ENCODE results near the gene TBX18.

TBX18 gene

GRCh38 chr6:84743616-84744015, 20.8 kb downstream of the TBX18 start:
- Histone ChIP-seq H3K27me3 (ENCODE audit: insufficient read depth, insufficient read length) (no peaks in the 10 kb centered on the region), H3K36me3 (ENCODE audit: insufficient read depth, insufficient read length, low read length) (no peaks in the 10 kb centered on the region), H3K9ac (ENCODE audit: insufficient read length, low read depth) (no peak overlapping the region), H3K9me3 (ENCODE audit: insufficient read depth, low read length) (no peaks in the 10 kb centered on the region), H3K4me1 (ENCODE audit: insufficient read depth, insufficient read length) (no peaks in the 10 kb centered on the region), H3K4me3 (ENCODE audit: insufficient read length, low read depth) (no peak overlapping the region)
- DNase-seq (ENCODE audit: low read depth, low spot score): no peak
- TF ChIP-seq SUZ12 (IDR thresholded peaks at IDR 0.05; ENCODE audit: extremely low read depth, insufficient read depth, insufficient read length): no peak
- no peak for TF ChIP-seq YY1 (IDR thresholded peaks at IDR 0.05; ENCODE audit: insufficient read depth, insufficient read length)
- TF ChIP-seq ZNF274 (IDR thresholded peaks at IDR 0.05; ENCODE audit: low read depth, low read length): no peak

DNA sequence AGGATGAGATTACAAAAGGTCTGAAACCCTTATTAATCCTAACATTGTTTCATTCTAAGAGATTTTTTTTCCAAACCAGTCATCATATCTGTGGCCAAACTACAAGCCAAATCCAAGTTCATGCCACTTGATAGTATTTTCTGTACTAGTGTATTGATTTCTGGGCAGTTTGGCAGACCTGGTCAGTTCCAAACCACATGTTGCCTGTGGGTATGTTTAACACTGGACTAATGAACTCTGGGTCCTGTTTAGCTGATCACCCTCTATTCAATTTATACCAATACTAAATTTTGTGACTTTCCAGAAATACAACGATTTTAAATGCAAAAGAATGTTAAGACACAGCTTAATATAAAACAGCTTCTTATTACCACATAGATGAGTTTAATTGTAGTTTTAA, 24.0 kb downstream of the TBX18 start:
- no peaks in the 10 kb centered on the region for H3K4me1 ChIP-seq (ENCODE audit: insufficient read depth, insufficient read length)
- no peak for TF ChIP-seq SUZ12 (IDR thresholded peaks at IDR 0.05; ENCODE audit: extremely low read depth, insufficient read depth, insufficient read length)
- no peak for TF ChIP-seq YY1 (IDR thresholded peaks at IDR 0.05; ENCODE audit: insufficient read depth, insufficient read length)
- no peak for TF ChIP-seq ZNF274 (IDR thresholded peaks at IDR 0.05; ENCODE audit: low read depth, low read length)
- no peaks in the 10 kb centered on the region for H3K36me3 ChIP-seq (ENCODE audit: insufficient read depth, insufficient read length, low read length)
- H3K4me3 ChIP-seq (ENCODE audit: insufficient read length, low read depth): no peak overlapping the region
- no peaks in the 10 kb centered on the region for H3K27me3 ChIP-seq (ENCODE audit: insufficient read depth, insufficient read length)
- H3K9me3 ChIP-seq (ENCODE audit: insufficient read depth, low read length): no peaks in the 10 kb centered on the region
- H3K9ac ChIP-seq (ENCODE audit: insufficient read length, low read depth): no peak overlapping the region
- no peak for DNase-seq (ENCODE audit: low read depth, low spot score)

GRCh38 chr6:84739866-84740208, 24.6 kb downstream of the TBX18 start:
- Histone ChIP-seq H3K9me3 (ENCODE audit: insufficient read depth, low read length) (no peaks in the 10 kb centered on the region), H3K4me1 (ENCODE audit: insufficient read depth, insufficient read length) (no peaks in the 10 kb centered on the region), H3K36me3 (ENCODE audit: insufficient read depth, insufficient read length, low read length) (no peaks in the 10 kb centered on the region), H3K4me3 (ENCODE audit: insufficient read length, low read depth) (no peak overlapping the region), H3K27me3 (ENCODE audit: insufficient read depth, insufficient read length) (no peaks in the 10 kb centered on the region), H3K9ac (ENCODE audit: insufficient read length, low read depth) (no peak overlapping the region)
- no peak for DNase-seq (ENCODE audit: low read depth, low spot score)
- TF ChIP-seq SUZ12 (IDR thresholded peaks at IDR 0.05; ENCODE audit: extremely low read depth, insufficient read depth, insufficient read length) (no peak), ZNF274 (IDR thresholded peaks at IDR 0.05; ENCODE audit: low read depth, low read length) (no peak), YY1 (IDR thresholded peaks at IDR 0.05; ENCODE audit: insufficient read depth, insufficient read length) (no peak)

GRCh38 chr6:84738996-84739865, 25.2 kb downstream of the TBX18 start:
- TF ChIP-seq ZNF274 (IDR thresholded peaks at IDR 0.05; ENCODE audit: low read depth, low read length): no peak
- H3K36me3 ChIP-seq (ENCODE audit: insufficient read depth, insufficient read length, low read length): no peaks in the 10 kb centered on the region
- no peak for DNase-seq (ENCODE audit: low read depth, low spot score)
- H3K4me3 ChIP-seq (ENCODE audit: insufficient read length, low read depth): no peak overlapping the region
- H3K4me1 ChIP-seq (ENCODE audit: insufficient read depth, insufficient read length): no peaks in the 10 kb centered on the region
- H3K9ac ChIP-seq (ENCODE audit: insufficient read length, low read depth): no peak overlapping the region
- no peaks in the 10 kb centered on the region for H3K9me3 ChIP-seq (ENCODE audit: insufficient read depth, low read length)
- H3K27me3 ChIP-seq (ENCODE audit: insufficient read depth, insufficient read length): no peaks in the 10 kb centered on the region

DNA sequence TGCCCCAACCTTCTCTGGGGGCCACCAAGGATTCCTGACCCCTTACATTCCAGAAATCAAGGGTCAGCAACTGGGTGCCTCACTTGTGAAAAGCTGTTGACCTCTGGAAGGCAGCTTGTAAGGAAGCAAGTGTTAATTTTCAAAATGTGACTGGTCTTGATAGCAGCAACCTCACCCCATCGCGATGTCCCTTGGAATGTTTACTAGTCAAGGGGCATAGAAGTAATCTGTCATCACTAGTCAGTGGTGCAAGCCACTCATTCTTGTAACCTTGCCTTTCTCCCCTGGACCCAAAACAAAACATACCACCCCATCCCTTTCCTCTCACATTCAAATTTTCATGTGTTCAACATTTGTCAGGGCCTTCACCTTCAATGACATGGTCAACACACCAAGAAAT, 30.5 kb downstream of the TBX18 start:
- Histone ChIP-seq H3K9me3 (ENCODE audit: insufficient read depth, low read length) (no peaks in the 10 kb centered on the region), H3K9ac (ENCODE audit: insufficient read length, low read depth) (no peak overlapping the region), H3K27me3 (ENCODE audit: insufficient read depth, insufficient read length) (no peaks in the 10 kb centered on the region), H3K4me3 (ENCODE audit: insufficient read length, low read depth) (no peak overlapping the region), H3K36me3 (ENCODE audit: insufficient read depth, insufficient read length, low read length) (no peaks in the 10 kb centered on the region), H3K4me1 (ENCODE audit: insufficient read depth, insufficient read length) (no peaks in the 10 kb centered on the region)
- no peak for TF ChIP-seq ZNF274 (IDR thresholded peaks at IDR 0.05; ENCODE audit: low read depth, low read length)
- TF ChIP-seq SUZ12 (IDR thresholded peaks at IDR 0.05; ENCODE audit: extremely low read depth, insufficient read depth, insufficient read length): no peak
- no peak for TF ChIP-seq YY1 (IDR thresholded peaks at IDR 0.05; ENCODE audit: insufficient read depth, insufficient read length)
- DNase-seq (ENCODE audit: low read depth, low spot score): no peak

GRCh38 chr6:84731901-84732300, 32.5 kb downstream of the TBX18 start:
- no peaks in the 10 kb centered on the region for H3K36me3 ChIP-seq (ENCODE audit: insufficient read depth, insufficient read length, low read length)
- H3K9me3 ChIP-seq (ENCODE audit: insufficient read depth, low read length): no peaks in the 10 kb centered on the region
- no peak overlapping the region for H3K9ac ChIP-seq (ENCODE audit: insufficient read length, low read depth)
- DNase-seq (ENCODE audit: low read depth, low spot score): no peak
- no peak overlapping the region for H3K4me3 ChIP-seq (ENCODE audit: insufficient read length, low read depth)
- TF ChIP-seq SUZ12 (IDR thresholded peaks at IDR 0.05; ENCODE audit: extremely low read depth, insufficient read depth, insufficient read length) (no peak), YY1 (IDR thresholded peaks at IDR 0.05; ENCODE audit: insufficient read depth, insufficient read length) (no peak), ZNF274 (IDR thresholded peaks at IDR 0.05; ENCODE audit: low read depth, low read length) (no peak)
- no peaks in the 10 kb centered on the region for H3K4me1 ChIP-seq (ENCODE audit: insufficient read depth, insufficient read length)
- H3K27me3 ChIP-seq (ENCODE audit: insufficient read depth, insufficient read length): no peaks in the 10 kb centered on the region

DNA sequence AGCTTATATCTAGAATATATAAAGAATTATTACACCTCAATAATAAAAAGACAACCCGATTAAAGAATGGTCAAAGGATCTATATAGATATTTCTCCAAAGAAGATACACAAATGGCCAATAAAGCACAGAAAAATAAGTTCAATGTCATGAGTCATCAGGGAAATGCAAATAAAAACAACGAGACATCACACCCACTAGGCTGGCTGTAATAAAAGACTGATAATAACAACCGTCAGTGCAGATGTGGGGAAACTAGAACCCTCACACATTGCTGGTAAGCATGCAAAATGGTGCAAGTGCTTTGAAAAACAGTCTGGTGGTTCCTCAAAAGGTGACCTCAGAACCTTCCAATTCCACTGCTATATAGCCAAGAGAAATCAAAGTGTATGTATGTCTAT, 33.0 kb downstream of the TBX18 start:
- no peaks in the 10 kb centered on the region for H3K4me1 ChIP-seq (ENCODE audit: insufficient read depth, insufficient read length)
- no peak for DNase-seq (ENCODE audit: low read depth, low spot score)
- no peaks in the 10 kb centered on the region for H3K9me3 ChIP-seq (ENCODE audit: insufficient read depth, low read length)
- TF ChIP-seq YY1 (IDR thresholded peaks at IDR 0.05; ENCODE audit: insufficient read depth, insufficient read length) (no peak), ZNF274 (IDR thresholded peaks at IDR 0.05; ENCODE audit: low read depth, low read length) (no peak), SUZ12 (IDR thresholded peaks at IDR 0.05; ENCODE audit: extremely low read depth, insufficient read depth, insufficient read length) (no peak)
- no peak overlapping the region for H3K9ac ChIP-seq (ENCODE audit: insufficient read length, low read depth)
- H3K36me3 ChIP-seq (ENCODE audit: insufficient read depth, insufficient read length, low read length): no peaks in the 10 kb centered on the region
- no peak overlapping the region for H3K4me3 ChIP-seq (ENCODE audit: insufficient read length, low read depth)
- H3K27me3 ChIP-seq (ENCODE audit: insufficient read depth, insufficient read length): no peaks in the 10 kb centered on the region
